GM12878 (cell line): ENCODE measurements around the gene MAGI3.

Experiments used
- BACH1 ChIP-seq: fragments of 450-650 bp; IDR thresholded peaks from 2 replicates; pipeline ENCODE4 v1.6.1; 2017; ENCODE audit warnings: mild to moderate bottlenecking, borderline replicate concordance
- BCL3 ChIP-seq: IDR thresholded peaks from 2 replicates; pipeline ENCODE4 v1.6.1; 2011; ENCODE audit warnings: borderline replicate concordance, low read depth, mild to moderate bottlenecking, moderate library complexity, low read length; ENCODE audit not compliant: insufficient read depth, poor library complexity, severe bottlenecking
- CREB1 ChIP-seq: IDR thresholded peaks from 2 replicates; pipeline ENCODE4 v1.6.1; 2012; ENCODE audit warnings: low read depth, mild to moderate bottlenecking, inconsistent platforms
- CTCF ChIP-seq, 3 experiments: IDR thresholded peaks in 2 of 3; conservative IDR thresholded peaks in 1 of 3; 2 replicates each; pipeline ENCODE4 v1.5.1; 2011; ENCODE audit warnings: low read depth in 3 of 3, low read length in 3 of 3, mild to moderate bottlenecking in 3 of 3, control low read depth in 2 of 3, moderate library complexity in 2 of 3, inconsistent platforms in 1 of 3, mixed read lengths in 1 of 3; ENCODE audit not compliant: control insufficient read depth in 2 of 3, insufficient read depth in 1 of 3; ENCODE audit errors: extremely low read depth in 1 of 3
- ELK1 ChIP-seq: IDR thresholded peaks from 2 replicates; pipeline ENCODE4 v1.6.1; 2012; ENCODE audit warnings: low read depth, low read length, improper control_type of control experiment
- EZH2 ChIP-seq: IDR thresholded peaks from 2 replicates; pipeline ENCODE4 v1.6.1; 2012; ENCODE audit warnings: low read depth, mild to moderate bottlenecking, control low read depth, inconsistent platforms, low read length, borderline replicate concordance; ENCODE audit not compliant: control insufficient read depth
- FOS ChIP-seq: IDR thresholded peaks from 3 replicates; pipeline ENCODE4 v1.6.1; 2011; ENCODE audit warnings: borderline replicate concordance; ENCODE audit not compliant: insufficient read length; ENCODE audit errors: extremely low read depth
- MAX ChIP-seq: IDR thresholded peaks from 2 replicates; pipeline ENCODE4 v1.6.1; 2012; ENCODE audit warnings: low read depth, low read length, improper control_type of control experiment
- NRF1 ChIP-seq: conservative IDR thresholded peaks from 2 replicates; pipeline ENCODE4 v1.6.1; 2011; ENCODE audit warnings: mild to moderate bottlenecking, low read depth, low read length, improper control_type of control experiment
- POLR2AphosphoS5 ChIP-seq: IDR thresholded peaks from 2 replicates; pipeline ENCODE4 v1.6.1; 2011; ENCODE audit warnings: mild to moderate bottlenecking, low read length, inconsistent platforms
- REST ChIP-seq: IDR thresholded peaks from 2 replicates; pipeline ENCODE4 v1.6.1; 2012; ENCODE audit warnings: mild to moderate bottlenecking, low read depth, low read length
- USF2 ChIP-seq: IDR thresholded peaks from 2 replicates; pipeline ENCODE4 v1.6.1; 2011; ENCODE audit warnings: low read depth, low read length, improper control_type of control experiment, borderline replicate concordance
- ZBTB4 ChIP-seq: fragments of 450-650 bp; formaldehyde crosslinking; IDR thresholded peaks from 2 replicates; pipeline ENCODE4 v1.4.0; 2022; ENCODE audit warnings: mild to moderate bottlenecking, moderate library complexity
- ZBTB40 ChIP-seq: fragments of 450-650 bp; IDR thresholded peaks from 2 replicates; pipeline ENCODE4 v1.6.1; 2016; ENCODE audit warnings: mild to moderate bottlenecking, moderate library complexity, borderline replicate concordance

GRCh38 chr1:113442131-113442530, 51.8 kb downstream of the MAGI3 start:
- TF ChIP-seq CTCF (IDR thresholded peaks at IDR 0.05 in 2 of 3, conservative IDR thresholded peaks at IDR 0.05 in 1 of 3; ENCODE audit: control insufficient read depth in 2 of 3, extremely low read depth in 1 of 3, insufficient read depth in 1 of 3, low read depth in 3 of 3, low read length in 3 of 3), result no peak
- TF ChIP-seq NRF1, result no peak
- TF ChIP-seq BACH1, result no peak
- TF ChIP-seq USF2, result no peak
- no peak for TF ChIP-seq EZH2
- no peak for TF ChIP-seq MAX
- no peak for TF ChIP-seq ZBTB40
- no peak for TF ChIP-seq POLR2AphosphoS5
- no peak for TF ChIP-seq BCL3
- no peak for TF ChIP-seq FOS
- no peak for TF ChIP-seq CREB1
- TF ChIP-seq ZBTB4 (CRISPR knock-in tag), result no peak
- TF ChIP-seq REST, result no peak
- no peak for TF ChIP-seq ELK1
